ENCODE measurements around the gene FOXO3.

FOXO3 gene

DNA sequence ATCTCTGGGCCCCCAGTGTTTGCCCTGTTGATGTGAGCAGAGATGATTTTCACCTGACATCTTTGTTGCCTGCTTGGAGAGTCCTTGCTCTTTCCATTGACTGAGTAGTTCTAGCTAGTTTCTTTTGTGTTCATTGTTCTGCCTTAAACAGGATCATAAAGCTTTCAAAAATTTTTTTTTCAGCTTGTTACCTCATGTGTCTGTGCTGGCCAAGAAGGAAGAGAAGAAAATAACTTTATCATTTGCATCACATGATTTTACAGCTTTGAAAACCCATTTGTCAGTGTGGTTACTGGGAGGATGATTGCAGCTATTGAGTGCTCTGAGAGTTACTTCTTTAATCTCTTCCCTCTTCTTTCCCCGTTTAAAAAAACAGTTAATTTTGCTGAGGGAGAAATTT is 16.0 kb downstream of the FOXO3 start:
- no peak for DNase-seq (ENCODE audit: low read depth)

DNA sequence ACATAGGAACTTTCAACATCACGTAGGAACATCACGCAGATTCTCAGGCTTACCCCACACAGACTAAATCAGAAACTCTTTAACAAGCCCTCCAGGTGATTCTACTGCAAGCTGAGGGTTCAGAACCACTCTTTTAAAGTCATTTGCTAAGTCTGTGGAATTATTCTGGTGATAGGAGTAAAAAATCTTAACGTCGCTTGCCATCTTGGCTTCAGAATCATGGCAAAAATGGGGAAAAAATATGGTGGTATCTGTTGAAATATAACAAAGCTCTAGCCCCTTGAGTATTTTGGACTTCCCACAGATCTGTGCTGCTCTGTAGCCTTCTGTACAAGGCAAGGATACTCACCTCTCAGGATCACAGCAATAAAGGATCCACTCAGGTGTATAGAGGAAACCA is 17.4 kb downstream of the FOXO3 start:
- no peak for DNase-seq (ENCODE audit: low read depth)

DNA sequence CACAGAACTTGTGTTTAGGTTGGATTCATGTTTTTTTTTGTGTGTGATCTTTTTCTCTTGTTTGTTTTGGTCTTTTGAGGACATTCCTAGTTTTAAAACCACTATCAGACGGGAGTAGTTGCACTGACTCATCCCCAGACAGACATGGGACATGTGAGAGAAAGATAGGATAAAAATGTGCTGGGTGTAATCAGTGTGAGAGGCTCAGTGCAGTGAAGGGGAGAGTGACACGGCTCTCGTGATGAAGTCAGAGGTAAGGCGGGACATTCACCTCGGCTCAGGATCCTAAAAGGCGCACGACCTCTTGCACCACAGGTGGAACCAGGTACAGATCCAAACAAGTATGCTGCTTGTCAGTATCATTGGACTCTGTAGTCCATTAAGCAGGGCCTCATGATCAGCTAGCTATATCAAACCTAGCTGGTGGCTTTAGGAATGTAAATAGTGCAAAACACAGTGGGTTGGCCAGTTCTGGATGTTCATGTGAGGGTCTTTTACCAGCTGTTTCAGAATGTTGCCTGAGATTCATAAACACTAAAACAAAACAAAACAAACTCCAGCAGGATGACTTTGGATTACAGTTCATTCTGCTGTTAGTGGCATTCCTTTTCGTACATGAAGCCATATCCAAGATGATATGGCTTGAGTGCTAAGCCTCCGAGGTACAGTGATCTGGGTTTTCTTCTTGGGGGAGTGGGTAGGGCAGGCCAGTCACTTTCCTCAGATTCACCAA is 18.0 kb downstream of the FOXO3 start:
- DNase-seq (ENCODE audit: low read depth) = no peak

DNA sequence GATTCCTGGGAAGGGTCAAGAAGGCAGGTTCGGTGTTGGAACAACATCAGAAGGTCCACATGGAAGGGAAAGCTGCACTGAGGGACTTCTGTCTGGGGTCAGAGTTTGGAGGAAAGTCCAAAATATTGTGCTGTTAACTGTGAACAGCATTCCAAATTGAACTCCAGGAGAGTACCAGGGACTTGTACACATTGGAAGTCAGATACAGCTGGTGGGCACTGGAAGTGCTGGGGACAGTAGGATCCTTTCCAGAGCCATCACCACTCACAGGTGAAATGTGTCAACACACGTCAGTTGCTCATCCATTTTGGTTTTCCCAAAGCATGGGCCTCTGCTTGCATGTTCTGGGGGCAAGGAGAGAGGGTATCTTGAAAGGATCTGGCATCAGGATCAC is 18.6 kb downstream of the FOXO3 start:
- DNase-seq (ENCODE audit: low read depth) = no peak

DNA sequence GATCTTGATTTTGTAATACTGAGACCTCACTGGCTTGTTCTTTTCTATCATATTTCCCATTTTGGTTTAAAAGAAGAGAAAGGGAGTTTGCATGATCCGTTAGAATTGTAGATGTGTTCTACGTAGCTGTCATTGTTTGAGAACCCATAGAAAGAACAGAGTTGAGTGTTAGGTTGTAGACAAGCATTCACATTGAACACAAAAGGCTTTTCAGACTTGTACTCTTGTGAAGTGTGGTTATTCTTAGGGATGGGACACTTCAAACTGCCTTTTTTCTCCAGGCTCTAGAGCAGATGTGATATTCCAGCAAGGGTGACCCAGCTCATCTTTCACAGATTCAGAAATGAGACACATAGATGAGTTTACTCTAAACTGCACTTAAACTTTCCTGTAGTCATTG is 19.9 kb downstream of the FOXO3 start:
- no peak for DNase-seq (ENCODE audit: low read depth)

DNA sequence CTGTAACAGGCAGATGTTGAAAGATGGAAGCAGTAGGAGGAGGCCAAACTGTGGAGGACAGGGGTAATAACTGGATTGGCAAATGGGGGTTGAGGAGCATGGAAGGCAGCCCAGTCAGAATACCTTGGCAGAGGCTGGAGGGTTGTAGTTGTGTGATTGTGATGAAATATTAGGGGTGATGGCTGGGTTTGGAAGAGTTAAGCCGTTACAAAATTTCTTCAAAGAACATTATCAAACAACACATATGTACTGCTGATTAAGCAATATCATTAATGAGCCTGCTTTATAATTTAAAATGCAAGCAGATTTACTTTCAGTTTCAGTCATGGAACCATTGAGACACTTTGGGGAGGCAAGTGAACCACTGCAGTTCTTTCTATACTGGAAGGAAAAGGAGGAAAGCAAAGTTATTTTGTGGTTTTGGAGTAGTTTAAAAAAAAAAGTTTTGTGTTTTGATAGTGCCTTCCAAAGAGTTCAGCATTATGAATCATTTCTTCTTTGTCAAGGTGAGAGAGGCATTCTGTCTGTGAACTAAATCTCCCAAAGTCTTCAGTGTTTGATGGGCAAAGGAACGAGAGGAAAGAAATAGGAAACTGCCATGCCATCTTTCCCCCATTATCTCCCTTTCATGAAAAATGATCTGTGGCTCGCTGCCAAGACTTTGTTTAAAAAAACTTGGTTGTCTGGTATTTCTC is 20.7 kb downstream of the FOXO3 start:
- no peak for DNase-seq (ENCODE audit: low read depth)

DNA sequence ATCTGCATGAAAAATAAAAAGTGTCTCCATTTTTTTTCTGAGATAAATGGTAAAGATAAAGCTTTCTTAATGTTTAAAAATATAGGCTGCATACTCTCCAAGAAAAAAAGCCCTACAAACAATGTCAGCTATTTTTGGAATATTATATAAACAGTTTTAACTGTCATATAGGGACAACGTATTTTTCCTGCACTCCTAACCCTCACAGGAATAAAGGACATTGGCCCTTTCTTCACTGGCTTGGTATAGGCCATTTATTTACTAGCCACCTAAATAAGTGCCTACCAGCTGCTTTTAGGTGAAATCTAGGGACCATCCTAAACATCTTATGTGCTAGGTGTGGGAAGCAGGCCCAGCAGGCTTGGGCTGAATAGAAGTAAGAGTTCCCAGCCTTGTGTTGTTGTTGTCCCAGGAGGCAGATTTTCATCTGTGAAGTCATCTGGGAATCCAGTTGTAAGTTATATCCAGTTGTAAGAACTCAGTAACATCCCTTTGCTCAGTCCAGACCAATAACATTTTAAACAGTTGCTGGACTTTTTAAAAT is 21.3 kb downstream of the FOXO3 start:
- no peak for DNase-seq (ENCODE audit: low read depth)

DNA sequence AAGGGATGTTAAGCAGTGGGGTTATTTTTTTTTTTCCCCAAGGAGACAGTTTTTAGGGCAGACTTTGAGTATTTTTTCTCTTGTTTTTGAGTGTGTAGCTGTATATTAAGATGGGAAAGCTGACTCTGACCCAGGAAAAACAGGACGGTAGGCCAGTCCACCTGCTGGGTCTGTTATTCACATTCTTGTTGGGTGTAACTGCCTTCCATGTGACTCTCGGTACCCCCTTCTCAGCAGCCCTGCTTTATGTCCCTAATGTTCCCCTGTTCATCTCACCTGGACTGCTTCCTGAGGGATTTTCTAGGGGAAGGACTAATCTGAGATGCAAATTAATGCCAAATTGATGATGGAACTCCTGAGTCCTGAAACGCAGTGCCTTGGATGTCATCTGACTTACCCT is 21.9 kb downstream of the FOXO3 start:
- no peak for DNase-seq (ENCODE audit: low read depth)

DNA sequence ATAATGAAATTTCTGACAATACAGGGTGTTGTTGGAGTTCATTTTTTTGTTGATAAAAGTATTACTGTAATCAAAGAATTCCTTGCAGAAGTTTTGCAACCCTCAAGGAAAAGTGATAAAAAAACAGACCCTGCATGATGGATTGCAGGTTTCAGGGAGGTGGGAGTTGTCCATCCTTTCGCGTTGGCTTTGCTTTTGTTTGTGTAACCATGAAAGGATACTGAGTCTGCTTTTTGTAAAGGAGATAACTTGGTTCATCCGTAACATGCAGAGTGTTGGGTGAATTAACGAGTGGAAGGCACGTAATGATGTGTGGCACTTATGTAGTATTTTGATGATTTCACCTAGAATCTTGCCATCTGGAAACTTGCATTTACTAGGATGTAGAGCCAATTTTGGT is 23.6 kb downstream of the FOXO3 start:
- no peak for DNase-seq (ENCODE audit: low read depth)

DNA sequence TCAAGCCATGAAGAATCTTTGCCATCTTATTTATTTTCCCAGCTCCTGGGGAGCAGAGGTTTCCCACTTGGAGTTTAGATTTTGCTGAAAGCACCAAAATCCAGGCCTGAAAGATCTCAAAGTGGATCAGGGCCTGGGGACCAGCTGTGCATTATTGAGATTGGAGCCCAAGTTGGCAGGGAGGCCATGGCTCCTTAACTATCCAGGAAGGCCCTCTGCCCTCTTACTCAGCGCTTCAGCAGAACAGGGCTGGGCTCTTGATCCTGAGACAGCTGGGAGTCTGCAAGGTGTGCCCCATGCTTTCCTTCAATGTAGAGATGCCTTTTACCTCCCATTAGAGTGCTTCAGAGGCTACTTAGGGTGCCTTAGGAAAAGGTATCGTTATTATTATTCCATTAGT is 24.6 kb downstream of the FOXO3 start:
- DNase-seq (ENCODE audit: low read depth) = no peak

DNA sequence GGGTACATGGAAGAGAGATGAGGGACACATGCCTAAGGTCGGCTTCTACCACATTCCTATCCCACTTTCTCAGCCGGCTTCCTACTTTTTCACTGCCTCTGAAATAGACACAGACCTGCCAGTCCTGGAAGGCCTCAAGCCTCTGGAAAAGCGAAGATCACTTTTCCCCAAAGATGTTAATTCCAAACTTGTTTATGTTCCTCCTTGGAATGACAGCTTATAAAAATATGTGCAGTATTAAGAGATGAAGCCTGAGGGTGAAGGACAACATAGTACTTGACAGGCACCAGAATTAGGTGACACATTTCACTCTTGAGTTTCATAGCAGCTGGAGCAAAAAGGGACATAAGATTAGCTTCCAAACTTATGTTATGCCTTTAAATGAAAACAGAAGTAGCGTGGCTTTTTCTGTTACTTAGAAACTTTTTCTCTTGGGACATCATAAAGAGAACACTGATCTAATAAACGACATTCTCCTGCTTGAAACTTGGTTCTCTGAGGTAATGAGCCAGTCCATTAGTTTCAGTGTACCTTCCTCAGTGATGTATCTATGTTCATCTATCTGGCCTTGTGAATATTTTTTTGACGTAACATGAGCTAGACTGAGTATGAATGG is 25.3 kb downstream of the FOXO3 start:
- DNase-seq (ENCODE audit: low read depth) = no peak

DNA sequence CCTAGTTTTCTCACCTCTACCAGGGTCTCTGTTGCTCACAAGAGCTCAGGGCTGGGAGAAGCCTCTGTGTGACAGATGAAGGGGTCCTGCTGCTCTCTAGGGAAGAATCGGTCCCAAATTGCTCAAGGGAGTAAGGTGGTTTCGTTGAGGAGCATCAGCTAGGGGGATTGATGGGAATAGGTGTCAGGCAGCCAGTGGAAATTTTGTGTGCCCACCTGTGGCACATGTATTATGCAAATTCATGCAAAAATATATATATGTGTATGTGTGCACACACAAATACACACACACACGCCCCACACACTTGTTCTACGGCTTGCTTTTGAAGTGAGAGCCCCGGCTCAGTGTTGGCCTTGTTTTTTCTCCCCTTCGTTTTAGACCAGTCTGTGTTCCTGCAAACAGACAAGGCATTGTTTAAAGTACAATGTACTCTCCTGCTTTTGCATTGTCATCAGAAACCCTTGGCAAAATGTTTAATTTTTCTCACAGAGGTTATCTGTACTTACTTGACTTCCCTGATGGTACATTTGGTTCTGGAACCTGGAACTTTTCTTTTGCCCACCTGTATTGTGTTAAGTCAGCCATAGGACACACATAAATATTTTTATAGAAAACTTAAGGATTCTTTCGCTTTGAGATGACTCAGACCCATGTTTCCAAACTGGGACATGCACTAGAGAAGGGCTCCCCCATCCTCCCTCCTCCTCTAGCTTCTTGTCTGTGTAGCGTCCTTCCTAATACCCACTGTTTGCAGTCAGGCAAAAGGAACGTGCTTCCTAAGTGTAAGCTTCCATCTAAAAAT is 26.7 kb downstream of the FOXO3 start:
- no peak for DNase-seq (ENCODE audit: low read depth)

DNA sequence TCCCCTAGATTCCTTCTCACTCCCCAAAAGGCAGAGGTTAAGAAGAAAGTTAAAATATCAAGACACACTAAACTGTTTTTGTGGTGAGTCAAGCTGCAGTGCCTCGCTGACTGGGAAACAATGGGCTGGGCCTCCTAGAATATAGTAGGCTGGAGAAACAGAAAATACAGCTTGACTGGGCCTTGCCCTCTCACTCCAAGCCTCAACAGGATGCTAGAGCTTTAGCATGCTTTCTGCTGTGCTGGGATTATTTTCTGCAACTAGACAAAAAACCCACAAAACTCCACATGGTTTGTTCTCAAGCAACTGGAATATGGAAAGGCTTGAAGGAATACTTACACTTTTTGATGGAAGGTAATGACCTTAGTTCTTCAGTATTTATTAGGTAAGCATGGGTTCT is 27.9 kb downstream of the FOXO3 start:
- no peak for DNase-seq (ENCODE audit: low read depth)

DNA sequence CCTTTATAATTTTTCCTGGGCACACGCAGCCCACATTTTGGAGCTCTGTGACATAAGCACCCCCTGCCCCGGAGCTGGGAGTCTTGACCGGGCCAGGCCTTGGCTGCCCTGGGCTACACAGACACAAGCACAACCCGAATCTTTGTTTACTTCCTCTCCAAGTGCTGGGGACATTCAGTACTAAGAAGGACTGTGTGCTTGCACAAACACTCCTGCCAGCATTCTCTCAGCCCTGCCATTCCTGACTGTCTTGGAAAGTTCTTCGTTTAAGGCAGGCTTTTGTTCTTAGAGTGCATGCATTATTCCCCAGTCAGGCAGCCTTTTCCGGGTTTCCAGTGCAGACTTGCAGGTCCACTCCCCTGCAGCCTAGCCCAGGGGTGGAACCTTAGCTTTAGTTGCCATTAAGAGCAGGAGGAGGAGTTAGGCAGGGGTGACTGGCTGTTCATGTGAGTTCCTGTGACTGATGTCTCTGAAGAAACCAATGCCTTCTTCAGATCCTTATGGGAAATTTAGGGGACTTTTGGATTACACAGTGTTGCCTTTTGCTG is 28.6 kb downstream of the FOXO3 start:
- no peak for DNase-seq (ENCODE audit: low read depth)

DNA sequence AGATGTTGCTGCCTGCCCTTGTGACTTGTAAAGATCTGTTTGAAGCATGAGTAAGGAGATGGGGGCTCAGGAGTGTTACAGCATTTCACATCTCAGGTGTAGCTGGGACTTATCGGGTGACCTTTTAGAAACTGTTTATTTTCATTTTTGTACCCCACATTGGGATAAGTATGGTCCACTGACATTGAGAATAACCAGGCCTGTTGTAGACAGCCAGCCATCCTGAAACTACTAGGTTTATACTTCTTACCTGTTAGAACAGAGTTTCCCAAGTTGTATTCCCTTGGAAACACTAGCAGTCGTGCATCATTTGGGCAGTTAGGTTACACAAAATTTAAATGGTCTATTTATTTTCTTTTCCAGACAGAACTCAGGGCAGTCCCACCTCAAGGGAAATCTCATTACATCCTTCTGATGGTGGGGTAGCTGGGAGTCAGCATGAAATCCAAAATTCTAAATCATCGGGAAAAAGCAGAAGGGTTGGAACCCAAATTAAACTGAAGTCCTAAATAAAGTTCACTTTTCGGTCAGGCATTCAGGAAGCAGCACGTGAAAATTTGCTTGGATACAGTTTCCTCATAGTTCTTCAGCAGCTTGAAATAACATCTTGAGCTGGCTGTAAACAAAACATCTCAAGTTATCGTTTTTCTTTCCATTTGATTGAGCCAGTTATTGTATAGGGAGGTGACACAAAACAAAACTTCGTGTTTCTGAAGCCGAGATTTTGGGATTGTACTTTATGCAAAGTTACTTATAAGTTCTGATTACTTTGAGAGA is 30.5 kb downstream of the FOXO3 start:
- no peak for DNase-seq (ENCODE audit: low read depth)

DNA sequence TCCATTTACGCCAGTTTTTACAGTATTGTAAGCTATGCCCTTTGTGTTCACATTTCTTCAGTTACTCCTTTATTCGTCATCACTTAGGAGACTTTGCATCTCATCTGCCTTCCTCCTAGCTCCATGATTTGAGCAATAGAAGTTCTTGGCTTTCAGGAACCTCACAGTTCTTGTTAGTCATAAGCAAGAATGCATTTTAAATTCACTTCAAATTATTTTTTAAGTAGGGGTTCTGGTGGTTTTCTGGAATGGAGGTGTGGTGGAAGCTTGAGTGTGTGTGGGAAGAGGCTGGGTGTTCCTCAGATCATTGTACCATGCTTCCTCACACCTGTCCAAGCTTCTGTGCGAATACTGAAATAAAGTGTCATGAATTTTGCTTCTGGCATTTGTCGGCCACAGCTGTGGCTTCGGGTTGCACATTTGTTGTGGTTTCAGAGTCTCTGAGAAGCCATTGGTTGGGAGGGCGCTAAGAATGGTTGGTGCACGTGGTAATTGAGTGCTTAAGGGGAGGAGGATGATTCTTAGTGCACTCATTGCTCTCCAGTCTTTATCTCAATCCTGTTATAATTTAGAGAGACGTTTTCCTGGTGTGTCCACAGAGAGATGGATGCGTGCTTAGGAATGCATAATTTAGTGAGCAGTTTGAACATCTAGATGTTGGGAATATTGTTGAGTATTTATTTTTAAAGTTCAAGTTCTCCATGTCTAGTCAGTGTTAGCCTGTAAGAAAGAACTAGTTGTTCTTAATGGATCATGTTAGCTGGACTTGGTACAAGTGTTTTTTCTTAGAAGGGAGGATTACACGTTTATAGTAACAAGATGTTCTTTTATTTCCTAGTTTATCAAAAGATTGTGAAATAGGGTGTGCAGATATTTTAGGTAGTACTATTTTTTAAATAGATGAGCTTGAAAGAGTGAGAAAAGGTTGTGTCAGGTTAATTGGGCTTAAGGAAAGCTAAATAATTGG is 31.9 kb downstream of the FOXO3 start:
- no peak for DNase-seq (ENCODE audit: low read depth)

DNA sequence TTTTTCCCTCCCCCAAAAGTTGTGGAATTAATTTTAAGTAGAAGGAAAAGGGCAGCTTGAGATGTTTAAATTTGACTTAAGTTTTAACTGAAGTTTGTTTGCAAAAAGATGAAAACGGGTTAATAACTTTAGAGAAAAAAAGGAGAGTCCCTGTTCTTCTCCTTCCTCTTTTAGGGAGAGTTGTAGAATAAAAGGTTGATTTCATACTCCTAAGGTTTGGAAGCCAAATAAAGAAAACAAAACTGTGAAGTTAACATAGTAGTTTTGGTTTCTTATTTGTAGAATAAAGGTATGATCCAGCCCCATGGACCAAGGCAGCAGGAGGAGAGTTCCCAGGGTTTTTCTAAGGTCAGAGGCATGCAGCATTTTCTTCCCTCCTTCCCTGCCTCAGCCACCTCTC is 33.4 kb downstream of the FOXO3 start:
- no peak for DNase-seq (ENCODE audit: low read depth)

DNA sequence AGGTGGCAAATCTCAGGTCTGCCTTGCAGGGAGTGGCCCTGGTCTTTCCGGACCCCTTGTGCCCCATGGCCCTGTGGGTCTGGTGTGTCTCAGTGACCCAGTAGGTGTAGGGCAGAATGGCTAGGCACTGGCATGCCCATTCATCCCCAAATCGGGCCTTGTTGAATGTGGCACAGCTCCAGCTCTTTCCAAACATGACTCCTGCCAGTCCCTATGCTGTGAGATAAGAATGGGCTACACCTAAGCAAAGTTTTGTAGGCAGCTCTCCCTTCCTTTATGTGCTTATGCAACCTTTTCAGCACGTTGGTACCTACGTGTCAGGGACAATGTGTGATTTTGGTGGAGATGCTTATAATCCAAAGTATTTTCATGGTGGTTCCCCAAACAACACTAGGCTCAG is 33.9 kb downstream of the FOXO3 start:
- DNase-seq (ENCODE audit: low read depth) = no peak

DNA sequence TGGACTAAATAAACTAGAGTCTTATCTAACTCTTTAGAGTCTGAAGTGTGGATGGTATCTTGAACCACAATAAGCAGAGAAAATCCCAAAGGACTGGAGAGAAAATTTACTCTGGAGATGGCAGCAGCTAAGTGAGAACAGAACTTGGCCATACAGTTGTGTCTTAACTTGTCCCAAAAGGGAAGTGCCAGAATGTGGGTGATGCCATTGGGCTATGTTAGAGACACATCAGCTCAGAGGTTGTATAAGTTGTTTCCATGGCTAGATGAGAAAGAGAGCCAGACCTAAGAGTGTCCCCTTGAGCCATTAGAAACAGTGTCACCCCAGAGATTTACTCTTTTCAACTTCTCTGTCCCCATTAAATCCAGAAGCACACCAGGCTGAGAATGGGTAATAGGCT is 36.2 kb downstream of the FOXO3 start:
- DNase-seq (ENCODE audit: low read depth) = no peak
